AG08395 (cell line): ENCODE results near the gene MYLK4.

Source experiments
- DNase-seq: peaks from one replicate; pipeline ENCODE4 v3.0.0; 2012; ENCODE audit warnings: mixed read lengths, low spot score

MYLK4 gene

DNA sequence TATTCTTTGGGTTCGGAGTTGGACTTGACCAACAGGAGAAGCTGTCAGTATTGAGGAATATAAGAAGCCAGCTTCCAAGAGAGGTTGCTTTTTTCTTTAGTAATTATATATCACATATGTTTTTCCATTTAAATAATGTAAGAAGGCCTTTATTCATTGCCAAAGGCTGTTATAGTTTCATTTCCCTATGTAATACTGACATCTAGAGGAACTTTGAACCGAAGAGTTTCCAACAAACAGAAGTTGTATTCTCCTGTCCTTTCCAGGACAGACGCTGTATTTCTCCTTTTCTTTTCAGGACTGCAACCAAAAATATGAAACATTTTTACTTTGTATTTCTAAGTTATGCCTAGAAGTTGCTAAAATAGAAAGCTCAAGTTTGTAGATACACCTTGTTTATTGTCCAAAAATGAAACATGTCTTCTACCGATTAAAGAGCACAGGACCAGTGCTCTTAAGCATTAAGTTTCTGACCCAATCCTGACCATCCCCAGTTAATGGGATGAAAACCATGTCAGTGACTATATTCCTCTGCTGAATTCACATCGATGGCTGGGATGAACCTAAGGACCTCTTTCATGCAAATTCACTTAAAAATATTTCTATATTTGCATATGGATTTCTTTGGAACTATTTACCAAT, 55.1 kb downstream of the MYLK4 start:
- DNase-seq: no peak

DNA sequence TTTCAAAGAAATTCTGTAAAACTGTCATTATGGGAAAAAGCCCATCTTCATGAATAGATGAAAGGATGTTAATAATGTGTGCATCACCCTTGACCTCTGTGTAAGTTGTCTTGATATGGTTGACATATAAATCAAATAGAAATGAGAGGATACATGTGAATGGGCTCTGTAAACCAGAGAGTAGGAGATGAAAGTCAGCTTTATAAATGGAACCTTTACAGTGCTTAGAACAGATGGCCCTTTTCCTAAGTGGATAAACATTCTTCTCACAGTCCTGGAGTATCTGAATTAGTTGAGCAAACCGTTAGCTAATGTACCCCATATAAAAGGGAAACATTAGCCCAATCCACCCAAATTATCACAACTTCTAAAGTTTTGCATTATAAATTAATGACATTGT, 57.5 kb downstream of the MYLK4 start:
- DNase-seq: no peak

DNA sequence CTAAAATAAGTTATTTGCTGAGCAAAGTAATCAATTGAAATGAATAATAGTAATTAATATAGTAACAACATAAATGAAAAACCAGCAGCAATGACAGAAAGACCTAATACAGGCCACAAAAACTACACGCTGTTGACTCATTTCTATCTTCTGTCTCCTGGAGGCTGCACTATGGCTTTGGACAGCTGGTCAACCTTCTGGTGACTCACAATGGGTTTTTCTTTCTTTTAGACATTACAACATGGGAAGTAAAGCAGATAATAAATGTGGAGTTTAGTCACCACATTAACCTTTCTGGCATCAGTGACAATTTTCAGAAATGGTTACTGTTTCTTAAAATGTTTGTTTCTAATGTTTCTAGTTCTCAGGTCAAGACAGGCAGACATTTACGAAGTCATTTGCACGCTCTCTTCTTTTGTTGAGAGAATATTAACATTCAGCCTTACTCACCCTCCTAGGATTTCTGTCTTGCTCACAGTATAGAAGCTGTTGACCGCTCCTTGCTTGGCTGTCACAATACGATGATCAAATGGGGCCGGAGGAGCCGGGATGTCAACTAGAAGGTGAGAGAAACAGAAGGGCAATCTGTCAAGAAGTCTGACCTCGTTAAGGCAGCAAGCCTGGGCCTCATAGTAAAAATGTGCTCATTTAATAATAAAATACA, 62.2 kb downstream of the MYLK4 start:
- peak; percentile 93 for DNase-seq

DNA sequence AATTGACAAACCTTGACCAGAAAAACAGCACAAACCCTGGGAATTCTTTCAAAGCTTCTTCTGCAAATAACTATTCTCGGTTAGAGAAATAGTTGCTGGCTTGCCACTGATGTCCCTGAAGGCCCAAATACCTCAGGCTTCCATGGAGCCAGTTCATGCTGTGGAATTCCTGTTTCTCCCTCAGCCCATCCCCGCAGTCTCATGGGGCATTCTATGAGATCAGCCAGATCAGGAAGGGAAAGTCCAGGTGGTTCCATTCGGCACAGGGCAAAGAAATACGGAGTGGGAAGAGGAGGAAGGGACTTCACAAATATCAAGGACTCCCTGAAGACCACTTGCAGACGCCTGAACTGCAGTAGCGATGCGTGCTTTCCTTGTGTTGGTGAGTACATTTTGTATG, 63.3 kb downstream of the MYLK4 start:
- no peak for DNase-seq

DNA sequence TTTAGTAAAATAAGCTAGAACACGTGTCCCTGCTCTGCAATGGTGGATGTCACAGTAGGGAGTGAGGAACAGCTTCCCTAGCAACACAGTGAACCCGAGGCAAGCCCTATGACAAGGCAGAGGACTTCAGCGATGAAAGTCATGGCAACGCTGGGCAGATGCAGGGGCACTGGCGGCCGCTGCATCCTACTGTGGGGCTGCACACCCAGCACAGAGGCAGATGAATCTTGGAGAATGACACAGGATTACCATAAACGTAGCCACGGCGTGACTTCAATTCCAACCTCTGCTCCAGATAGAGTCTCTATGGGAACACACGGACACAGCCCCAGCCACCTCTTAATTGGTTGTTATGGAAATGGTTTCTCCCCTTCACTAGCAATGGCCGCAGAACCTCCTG, 64.2 kb downstream of the MYLK4 start:
- no peak for DNase-seq

DNA sequence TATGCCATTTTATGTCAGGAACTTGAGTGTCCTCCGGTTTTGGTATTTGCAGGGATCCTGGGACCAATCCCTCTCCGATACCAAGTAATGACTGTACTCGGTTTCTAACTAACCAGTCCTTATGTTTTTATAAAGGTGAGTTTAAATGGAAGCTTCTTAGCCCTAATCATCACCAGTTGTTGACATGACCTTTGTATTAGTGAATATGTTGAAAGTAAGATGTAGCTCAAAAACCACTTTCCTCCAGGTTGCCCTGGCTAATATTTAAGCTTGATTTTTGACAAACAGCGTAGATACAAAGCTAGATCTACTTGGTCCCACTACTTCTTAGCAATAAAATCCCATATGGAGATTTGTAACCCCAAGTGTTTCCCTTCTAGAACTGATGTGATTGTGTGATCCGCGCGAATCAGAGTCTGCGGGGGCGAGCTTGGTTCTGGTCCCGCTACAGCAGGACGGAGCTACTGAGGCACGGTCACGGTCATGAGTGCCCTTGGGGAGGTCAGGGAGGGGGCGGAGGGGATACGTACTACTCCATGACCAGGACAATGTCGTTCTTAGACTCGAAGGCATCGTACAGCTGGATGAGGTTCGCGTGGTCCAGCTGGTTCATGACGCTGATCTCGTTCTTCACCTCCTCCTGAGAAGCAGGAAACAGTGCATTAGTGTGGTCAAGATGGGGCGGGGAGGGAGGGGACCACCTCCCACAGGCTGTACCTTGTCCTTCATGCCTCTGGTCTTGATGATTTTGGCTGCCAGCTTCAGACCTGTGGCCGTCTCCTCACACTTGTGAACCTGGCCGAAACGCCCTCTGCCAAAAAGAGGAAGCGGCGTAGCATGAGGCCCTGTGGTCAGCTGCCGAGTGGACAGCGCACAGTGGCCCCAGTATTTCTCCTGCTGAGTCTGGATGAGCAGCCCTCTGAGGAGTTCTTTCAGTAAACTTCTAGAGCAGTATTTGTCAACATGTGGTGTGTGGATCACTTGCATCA, 65.7 kb downstream of the MYLK4 start:
- DNase-seq: no peak

DNA sequence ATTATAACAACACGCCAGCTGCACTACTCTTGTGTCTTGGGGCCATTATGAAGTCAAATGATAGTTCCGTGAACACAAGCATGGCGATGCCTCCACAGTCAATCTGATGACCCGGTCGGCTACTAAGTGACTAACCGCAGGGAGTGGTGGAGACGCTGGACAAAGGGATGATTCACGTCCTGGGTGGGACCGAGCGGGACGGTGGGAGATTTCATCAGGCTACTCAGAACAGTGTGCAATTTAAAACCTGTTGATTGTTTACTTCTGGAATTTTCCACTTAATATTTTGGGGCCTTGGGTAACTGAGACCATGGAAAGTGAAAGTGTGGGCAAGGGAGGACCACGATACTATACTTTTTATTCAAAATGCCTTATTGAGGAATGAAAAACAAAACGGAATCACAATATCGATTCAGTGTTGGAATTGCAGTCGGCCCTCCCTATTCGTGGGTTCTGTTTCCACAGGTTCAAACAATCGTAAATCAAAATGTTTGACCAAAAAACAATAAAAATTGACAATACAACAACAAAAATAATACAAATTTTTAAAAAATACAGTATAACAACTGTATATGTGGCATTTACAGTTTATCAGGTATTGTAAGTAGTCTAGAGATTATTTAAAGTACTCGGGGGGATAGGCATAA, 66.5 kb downstream of the MYLK4 start:
- DNase-seq: no peak

DNA sequence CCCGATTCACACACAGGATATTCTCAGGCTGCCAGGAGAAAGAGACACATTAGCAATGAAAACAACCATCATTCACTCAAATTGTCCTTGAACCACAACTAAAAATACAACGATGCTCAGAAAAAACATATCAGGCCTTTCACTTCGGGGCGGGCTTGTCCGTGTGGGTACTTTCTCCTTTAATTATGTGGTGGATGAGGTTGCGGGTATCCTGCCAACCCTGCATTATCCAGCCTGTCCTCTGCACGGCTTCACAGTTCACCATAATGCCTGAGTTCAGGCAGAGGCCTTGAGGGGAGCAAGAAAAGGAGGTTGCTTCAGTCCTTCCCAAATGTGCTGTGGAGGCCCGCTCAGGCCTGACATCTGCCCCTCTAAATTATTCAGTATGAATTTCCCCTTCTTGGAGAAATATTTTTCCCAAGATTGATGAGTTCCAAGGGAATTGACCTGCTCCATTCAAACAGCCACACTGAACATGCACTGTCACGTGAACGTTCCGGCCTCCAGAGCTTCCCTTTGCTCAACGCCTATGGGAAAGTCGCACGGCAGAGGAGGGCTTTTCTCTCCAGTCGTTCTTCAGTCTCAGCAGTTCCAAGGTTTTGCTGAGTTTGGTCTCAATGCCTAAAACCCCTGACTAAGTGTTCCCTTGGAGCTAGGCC, 70.3 kb downstream of the MYLK4 start:
- DNase-seq: no peak

DNA sequence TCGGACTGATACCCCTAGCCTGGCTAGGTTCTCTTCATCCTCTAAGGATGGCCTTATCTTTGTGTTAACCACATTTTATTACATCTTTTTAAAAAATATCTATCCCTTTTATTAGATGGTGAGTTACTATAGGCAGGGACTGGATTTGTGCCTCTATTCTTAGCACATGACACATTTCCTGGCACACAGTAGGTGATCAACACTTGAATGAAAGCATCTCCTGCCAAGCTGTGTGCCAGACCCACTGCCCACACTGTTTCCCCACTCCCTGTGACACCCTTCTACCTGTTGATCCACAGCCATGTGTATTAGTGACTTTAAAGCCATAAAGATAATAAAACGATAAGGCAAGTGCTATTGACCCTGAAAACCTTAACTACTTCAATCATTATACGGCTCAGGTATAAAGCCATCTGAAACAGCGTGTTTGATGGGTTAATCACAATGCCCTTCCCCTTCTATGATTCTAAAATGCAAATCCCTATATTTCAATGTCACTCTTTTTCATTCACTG, 73.6 kb downstream of the MYLK4 start:
- no peak for DNase-seq

DNA sequence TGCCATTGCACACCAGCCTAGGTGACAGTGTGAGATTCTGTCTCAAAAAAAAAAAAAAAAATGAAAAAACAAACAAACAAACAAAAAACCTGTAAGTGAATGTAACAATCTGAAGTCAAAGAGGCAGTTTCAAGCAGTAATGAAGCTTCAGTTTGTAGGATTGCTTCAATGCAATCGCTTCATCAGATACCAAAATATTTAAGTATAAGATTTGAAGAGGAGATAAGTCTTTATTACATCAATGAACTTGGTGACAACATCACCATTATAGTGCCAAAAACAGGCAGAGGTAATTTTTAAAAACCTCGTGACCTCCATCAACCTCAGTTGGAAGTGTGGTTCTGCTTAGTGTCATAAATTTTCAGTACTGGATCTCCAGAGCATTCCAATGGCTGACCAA, 74.7 kb downstream of the MYLK4 start:
- DNase-seq: no peak

DNA sequence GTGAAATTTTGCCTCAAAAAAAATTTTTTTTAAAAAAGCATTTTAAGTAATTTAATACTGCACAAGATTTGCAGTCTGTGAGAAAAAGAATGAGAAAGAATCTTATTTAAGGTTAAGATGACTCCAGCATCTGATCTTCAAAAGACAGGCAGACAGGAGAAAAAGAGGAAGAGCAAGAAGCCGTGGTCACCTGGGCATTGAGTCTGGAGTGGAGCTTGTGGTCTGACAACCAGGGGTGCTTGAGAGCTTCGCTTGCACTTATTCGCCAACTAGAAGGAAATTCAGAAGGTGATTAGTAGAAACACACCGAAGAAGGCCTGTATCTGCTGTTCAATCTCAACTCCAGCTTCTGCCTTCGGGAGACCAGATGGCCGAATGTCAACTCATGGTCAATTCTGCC, 75.9 kb downstream of the MYLK4 start:
- DNase-seq: no peak

DNA sequence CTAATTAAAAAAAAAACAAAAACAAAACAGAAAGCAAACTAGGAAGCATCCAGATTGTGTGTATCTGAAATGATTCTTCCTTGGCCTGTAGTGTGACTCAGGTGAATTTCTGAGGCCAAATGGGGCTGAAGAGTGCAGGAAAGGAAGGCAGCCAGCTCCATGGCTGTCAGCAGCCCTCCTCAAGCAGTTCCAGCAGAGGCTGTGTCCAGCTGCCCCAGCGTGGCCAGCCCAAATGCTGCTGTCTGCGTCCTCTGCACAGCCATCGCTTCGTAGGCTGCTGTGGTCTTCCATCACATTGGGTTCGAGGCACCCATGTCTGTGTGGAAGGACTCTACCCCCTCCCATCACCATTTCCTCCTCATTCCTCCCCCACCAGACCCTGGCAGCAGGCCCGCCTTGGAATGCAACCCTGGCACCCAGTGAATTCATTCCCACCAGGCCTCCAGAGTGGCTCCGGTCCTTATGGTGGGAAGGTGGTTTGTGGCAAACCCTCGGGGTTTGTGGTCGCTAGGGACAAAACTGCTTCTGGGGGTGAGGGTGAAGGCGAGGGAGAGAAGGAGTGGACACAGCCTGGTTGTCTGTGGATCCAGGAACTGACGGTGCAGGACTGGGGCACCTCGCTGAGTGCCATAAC, 81.5 kb downstream of the MYLK4 start:
- DNase-seq: no peak

DNA sequence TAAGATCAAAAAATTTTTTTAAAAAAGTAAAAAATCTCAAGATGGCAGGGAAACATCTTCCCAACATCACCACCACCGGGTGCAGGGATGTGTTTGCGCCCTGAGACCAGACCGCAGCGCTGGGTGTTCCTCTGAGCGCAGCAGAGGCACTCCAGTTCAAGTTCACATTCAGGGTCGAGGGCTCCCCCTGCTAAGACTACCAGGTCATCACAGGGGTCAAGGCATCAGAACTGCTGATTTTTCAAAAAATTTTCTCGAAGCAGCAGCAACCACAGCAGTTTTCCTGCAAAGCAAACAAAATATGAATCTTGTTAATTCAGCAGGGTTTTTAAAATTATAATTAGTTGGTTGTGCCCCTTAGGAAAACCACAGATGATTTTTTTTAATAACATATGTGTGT, 83.1 kb downstream of the MYLK4 start:
- DNase-seq: no peak

DNA sequence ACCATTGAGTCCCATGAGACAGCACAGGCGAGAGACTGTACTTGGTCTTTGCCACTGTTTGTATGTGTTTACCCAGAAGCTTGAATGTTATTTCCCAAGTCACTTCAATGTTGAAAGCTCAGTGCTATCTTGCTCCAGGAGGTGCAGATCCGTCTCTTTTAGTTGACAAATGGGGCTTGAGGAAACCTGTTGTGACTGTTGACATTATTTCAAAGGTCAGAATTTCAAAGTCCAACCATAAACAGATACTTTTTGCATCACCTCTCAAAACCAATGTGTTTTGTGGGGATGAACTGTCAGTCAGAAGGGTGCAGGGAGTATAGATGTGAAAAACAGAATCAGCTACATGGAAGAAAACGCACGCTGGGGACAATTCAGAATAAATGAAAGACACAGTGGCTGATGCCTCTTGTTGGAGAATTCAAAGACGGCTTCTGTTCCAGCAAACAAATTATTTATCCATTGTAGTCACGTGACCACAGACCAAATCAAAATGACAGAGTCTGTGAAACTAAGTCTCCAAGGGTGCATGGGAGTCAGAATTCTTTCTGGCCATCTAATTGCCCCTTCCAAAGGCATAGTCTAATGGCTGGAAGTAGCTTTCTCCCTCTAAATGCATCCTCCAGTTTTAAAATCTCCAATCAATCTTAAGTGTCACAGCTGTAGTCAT, 83.7 kb downstream of the MYLK4 start:
- DNase-seq: no peak

DNA sequence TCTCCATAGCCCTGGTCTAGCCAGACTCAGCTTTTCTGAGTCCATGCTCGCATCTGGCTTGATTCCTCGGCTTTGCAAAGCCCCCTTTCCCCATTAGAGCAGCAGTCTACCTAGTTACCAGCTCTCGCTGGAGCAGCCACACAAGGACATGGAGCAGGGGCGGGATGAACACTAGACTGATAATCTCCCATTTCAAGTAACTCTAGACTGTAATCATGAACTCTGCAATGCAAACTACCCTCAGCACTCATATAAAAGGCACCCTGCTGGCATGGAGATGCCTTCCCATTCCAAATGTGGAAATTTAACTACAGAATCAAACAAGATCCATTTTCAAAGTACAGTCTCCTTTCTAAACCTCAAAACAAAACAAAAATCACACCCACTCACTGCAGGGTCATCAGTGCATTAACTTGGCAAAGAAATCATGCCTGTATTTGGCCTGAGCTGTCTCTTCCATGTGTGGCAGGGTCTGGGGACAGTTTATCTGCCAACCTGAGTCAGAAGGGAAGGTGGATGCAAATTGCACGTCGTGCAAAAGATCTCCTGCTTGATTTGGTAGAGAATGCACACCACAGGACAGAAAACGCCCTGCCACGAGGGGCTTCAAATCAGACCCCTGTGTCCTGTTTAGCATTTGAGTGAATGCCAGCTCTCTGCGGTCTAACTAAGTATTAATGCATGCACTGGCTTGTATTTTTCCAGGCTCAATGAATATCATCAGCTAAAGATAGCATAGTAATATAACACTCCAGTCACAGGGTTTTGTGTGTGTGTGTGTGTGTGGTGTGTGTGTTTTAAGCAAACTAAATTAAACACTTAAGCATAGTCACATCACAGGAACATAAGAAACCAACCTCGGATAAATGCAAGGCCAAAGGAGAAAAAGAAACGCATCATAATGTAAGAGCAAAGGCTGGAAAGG, 85.3 kb downstream of the MYLK4 start:
- DNase-seq: no peak

DNA sequence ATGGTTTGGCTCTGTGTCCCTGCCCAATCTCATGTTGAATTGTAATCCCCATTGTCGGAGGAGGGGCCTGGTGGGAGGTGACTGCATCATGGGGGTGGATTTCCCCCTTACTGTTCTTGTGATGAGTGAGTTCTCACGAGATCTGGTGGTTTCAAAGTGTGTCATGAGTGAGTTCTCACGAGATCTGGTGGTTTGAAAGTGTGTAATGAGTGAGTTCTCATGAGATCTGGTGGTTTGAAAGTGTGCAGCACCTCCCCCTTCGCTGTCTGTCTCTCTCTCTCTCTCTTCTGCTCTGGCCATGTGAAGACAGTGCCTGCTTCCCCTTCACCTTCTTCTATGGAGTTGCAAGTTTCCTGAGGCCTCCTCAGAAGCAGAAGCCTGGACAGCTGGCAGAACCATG, 87.6 kb downstream of the MYLK4 start:
- DNase-seq: no peak

DNA sequence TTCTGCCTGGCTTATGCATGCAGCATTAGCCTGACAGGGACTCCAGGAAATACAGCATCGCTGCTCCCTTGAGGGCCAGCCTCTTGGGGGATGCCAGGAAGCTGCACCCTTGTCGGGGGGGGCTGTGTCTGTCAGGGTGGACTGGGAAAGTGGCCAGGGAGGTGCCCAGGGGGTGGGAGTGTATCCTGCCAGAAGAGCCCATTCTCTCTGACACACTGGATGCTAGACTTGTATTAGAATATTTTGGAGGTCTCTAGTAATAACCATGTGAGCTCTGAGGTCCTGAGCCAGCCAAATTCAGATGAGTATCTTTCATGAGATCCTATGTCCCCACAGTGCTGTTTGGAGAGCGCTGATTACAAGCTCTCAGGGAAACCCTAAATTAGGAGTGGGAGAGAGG, 89.1 kb downstream of the MYLK4 start:
- no peak for DNase-seq

DNA sequence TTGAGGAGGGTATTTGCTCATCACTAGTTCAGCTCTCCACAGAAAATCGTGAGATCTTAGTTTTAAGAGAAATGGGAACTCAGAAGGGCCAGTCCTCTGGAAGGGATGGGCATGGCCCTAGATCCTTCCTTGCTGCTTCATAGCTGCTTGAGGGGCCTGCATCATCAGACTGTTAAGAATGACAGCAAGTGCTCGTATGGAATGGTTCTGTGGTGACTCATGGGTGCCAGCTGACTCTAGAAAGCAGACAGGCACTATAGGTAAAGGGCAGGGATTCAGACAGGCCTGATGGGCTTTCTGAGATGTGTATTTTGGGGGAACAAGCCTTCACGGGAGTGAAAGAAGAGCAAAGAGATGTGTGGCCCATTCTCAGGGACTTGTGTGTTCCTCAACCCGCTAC, 90.8 kb downstream of the MYLK4 start:
- DNase-seq: no peak

DNA sequence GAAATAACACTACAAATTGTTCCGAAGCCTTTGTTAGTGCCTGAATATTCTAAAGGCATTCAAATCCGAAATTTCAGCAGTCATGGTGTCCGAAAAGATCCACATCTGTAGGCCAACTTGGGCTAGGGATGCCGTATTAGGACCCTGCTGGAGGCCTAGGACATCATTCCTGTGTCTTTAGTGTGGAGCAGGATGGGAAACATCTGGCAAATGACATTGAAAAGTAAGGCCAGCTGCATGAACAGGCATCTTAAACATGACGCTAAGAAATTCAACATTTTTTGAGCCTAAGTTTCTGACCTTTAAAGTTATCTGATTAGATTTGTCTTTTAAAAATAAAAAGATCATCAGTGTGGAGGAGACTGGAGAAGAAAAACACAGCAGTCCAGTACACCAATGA, 91.3 kb downstream of the MYLK4 start:
- DNase-seq: no peak

DNA sequence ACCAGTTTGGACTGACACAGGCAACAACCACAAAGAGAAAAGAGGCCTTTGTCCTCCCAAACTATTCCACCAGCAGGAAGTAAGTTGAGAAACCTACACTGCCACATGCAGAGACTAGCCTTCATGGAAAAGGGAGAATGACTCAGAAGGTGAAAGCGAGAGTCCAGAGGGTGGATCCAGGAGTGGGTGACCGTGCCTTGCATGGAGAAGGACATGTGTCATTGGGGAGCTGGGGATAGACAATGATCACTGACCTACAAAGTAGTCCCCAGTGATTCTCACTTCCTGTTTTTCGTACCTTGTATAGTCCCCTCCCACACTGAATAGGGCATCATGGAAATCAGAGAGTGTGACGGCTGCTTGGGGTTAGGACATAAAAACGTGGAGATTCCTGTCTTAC, 91.9 kb downstream of the MYLK4 start:
- no peak for DNase-seq
